Measurements from ENCODE around the gene ZNF543. TPM values are rescaled to one million over a fixed set of nuclear protein-coding genes. Genes with fewer than 3 reads are reported as not detected.

The ZNF543 gene
- total RNA-seq, 1 experiment from 2014 or later = 8.4 TPM

DNA sequence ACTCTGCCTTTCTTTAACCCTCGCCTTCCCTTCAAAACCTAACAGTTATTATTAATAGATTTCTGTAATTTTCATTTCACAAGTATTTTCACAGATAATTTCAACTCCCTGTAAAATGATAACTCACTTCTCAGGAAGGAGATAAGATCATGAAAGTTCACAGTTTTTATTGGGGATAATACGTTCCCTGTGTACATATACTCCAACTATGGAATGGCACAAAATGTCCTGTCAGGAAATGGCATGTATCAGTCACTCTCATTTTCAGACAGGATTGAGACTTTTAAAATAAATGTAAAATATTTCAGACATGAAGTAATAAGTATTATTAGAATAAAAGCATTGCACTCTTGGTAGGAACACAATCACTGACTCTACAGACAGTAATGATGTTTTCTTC, 42.1 kb downstream of the ZNF543 start:
- no peak overlapping the region for H4K5ac ChIP-seq (ENCODE audit: insufficient read length, low read depth, low read length)
- peaks cover 5% of the 10 kb centered on the region for H3K23me2 ChIP-seq (ENCODE audit: insufficient read length, low read depth, low read length, poor library complexity, severe bottlenecking)
- H2BK120ac ChIP-seq (ENCODE audit: low read depth, low read length, poor library complexity, severe bottlenecking) = no peak overlapping the region
- no peak overlapping the region for H2BK5ac ChIP-seq (ENCODE audit: insufficient read length, low read length)
- no peak overlapping the region for H3K56ac ChIP-seq (ENCODE audit: insufficient read length, low read depth, low read length)
- H3K27me3 ChIP-seq (ENCODE audit: insufficient read depth, low read length) = no peaks in the 10 kb centered on the region
- no peak overlapping the region for H2BK12ac ChIP-seq (ENCODE audit: insufficient read length, low read depth, low read length)
- Mint-ChIP-seq H3K9me3 (no peaks in the 10 kb centered on the region), H3K27me3 (ENCODE audit: low read depth) (no peaks in the 10 kb centered on the region), H3K4me3 (peak overlapping the region; percentile 88 to 92), H3K36me3 (ENCODE audit: insufficient read depth in 1 of 3, low read depth in 3 of 3) (peaks cover 3 to 17% (median 10%) of the 10 kb centered on the region in 3 experiments; a peak in 6 of 7 replicates), H3K4me1 (peaks cover 9 to 11% of the 10 kb centered on the region in 2 experiments), H3K27ac (peak overlapping the region in 1 of 3 experiments; percentile 98; a peak in 2 of 7 replicates)
- H3K79me1 ChIP-seq (ENCODE audit: insufficient read depth, low read depth, low read length, poor library complexity, severe bottlenecking) = no peaks in the 10 kb centered on the region
- peak overlapping the region; percentile 65 for H3K9ac ChIP-seq (ENCODE audit: extremely low read depth, insufficient read length, low read length)
- WGBS (ENCODE audit: extremely low coverage, insufficient read length, low lambda C conversion rate) = no CpG with 5 or more reads among the region's 2 CpGs
- H2AFZ ChIP-seq (ENCODE audit: low read length) = no peak overlapping the region
- no peak overlapping the region for H3K4ac ChIP-seq (ENCODE audit: low read depth, low read length)
- no peak overlapping the region for H2BK15ac ChIP-seq (ENCODE audit: low read depth, low read length)
- H4K91ac ChIP-seq (ENCODE audit: insufficient read length, low read depth, low read length) = no peak overlapping the region
- H3K23ac ChIP-seq (ENCODE audit: insufficient read length, low read depth, low read length) = no peak overlapping the region
- H2BK20ac ChIP-seq (ENCODE audit: low read depth, low read length, poor library complexity, severe bottlenecking) = no peak overlapping the region
- H3K14ac ChIP-seq (ENCODE audit: insufficient read depth, low read length) = peak overlapping the region; percentile 28; the same call in 1 of the 2 replicates
- H3K4me1 ChIP-seq (ENCODE audit: insufficient read depth, low read length) = no peaks in the 10 kb centered on the region
- no peak overlapping the region for H3T11ph ChIP-seq (ENCODE audit: low read length)
- H3K79me2 ChIP-seq (ENCODE audit: insufficient read depth, low read length) = peaks cover 4% of the 10 kb centered on the region; the same call in 1 of the 2 replicates
- no peaks in the 10 kb centered on the region for H3K9me3 ChIP-seq (ENCODE audit: control insufficient read depth, low read depth, low read length)
- H4K20me1 ChIP-seq (ENCODE audit: control insufficient read depth, insufficient read depth, insufficient read length) = no peaks in the 10 kb centered on the region
- no peak for DNase-seq
- peak overlapping the region; percentile 47 for H3K27ac ChIP-seq (ENCODE audit: insufficient read length, low read depth, low read length)
- H4K8ac ChIP-seq (replicated peaks; ENCODE audit: insufficient read length, low read depth, low read length) = no peak overlapping the region
- H3K4me2 ChIP-seq (ENCODE audit: insufficient read depth, insufficient read length, low read length) = peak overlapping the region; percentile 93
- TF ChIP-seq, protein P1, sequence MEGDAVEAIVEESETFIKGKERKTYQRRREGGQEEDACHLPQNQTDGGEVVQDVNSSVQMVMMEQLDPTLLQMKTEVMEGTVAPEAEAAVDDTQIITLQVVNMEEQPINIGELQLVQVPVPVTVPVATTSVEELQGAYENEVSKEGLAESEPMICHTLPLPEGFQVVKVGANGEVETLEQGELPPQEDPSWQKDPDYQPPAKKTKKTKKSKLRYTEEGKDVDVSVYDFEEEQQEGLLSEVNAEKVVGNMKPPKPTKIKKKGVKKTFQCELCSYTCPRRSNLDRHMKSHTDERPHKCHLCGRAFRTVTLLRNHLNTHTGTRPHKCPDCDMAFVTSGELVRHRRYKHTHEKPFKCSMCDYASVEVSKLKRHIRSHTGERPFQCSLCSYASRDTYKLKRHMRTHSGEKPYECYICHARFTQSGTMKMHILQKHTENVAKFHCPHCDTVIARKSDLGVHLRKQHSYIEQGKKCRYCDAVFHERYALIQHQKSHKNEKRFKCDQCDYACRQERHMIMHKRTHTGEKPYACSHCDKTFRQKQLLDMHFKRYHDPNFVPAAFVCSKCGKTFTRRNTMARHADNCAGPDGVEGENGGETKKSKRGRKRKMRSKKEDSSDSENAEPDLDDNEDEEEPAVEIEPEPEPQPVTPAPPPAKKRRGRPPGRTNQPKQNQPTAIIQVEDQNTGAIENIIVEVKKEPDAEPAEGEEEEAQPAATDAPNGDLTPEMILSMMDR (conservative IDR thresholded peaks at IDR 0.05) = no peak
- H3K18ac ChIP-seq (ENCODE audit: insufficient read length, low read depth, low read length) = peak overlapping the region; percentile 50
- H2AK5ac ChIP-seq (ENCODE audit: insufficient read length, low read length) = no peak overlapping the region

Data from H9 (cell line).